ENCODE measurements around the gene GABPB2.
"Not testable (repeated sequence)": the region's sequence is repeated elsewhere in the genome, so short reads cannot be mapped to it uniquely, and the experiment has no call there.

GABPB2 gene

DNA sequence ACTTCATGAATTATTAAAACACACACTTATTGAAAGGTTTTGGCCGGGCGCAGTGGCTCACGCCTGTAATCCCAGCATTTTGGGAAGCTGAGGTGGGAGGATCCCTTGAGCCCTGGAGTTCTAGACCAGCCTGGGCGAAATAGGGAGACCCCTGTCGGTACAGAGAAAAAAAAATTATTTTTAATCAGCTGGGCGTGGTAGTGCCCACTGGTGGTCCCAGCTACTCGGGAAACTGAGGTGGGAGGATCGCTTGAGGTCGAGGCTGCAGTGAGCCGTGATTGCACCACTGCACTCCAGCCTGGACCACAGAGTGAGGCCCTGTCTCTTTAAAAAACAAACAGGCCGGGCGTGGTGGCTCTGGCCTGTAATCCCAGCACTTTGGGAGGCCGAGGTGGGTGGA lies 1.7 kb downstream of the GABPB2 start:
- H3K4me1 ChIP-seq (ENCODE audit: insufficient read depth, low read length): no peaks in the 10 kb centered on the region
- no peak overlapping the region for H3K9ac ChIP-seq (ENCODE audit: low read depth, low read length)
- no peaks in the 10 kb centered on the region for H3K9me3 ChIP-seq (ENCODE audit: control insufficient read depth, insufficient read depth, low read length)
- no peaks in the 10 kb centered on the region for H3K36me3 ChIP-seq (ENCODE audit: insufficient read depth, low read length)

DNA sequence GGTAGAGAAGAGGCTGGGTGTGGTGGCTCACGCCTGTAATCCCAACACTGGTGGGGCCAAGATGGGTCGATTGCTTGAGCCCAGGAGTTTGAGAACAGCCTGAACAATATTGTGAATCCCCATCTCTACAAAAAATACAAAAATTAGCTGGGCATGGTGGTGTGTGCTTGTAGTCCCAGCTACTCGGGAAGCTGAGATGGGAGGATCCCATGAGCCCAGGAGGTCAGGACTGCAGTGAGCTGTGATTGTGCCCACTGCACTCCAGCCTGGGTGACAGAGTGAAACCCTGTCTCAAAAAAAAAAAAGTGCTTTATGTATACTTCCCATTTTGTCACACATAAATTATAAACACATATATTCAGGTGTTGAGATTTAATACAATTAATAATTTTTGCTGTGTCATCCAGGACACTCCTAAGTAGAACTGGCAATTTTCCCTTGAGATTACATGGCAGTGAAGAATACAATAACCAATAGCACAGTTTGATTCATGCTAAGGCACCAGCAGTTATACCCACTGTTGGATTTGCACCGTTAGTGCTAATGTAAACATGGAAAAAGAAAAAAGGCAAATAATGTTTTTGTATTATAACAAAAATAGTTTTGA lies 15.5 kb downstream of the GABPB2 start:
- no peaks in the 10 kb centered on the region for H3K9me3 ChIP-seq (ENCODE audit: control insufficient read depth, insufficient read depth, low read length)

DNA sequence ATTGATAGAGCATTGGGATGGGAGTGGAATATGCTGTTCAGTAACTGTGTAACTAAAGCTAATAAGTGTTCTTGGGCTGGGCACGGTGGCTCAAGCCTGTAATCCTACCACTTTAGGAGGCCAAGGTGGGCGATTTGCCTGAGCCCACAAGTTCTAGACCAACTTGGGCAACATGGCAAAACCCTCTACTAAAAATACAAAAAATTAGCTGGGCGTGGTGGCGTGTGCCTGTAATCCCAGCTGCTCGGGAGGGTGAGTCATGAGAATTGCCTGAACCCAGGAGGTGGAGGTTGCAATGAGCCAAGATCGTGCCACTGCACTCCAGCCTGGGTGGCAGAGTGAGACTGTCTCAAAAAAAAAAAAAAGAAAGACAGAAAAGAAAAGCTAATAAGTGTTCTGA lies 26.9 kb downstream of the GABPB2 start:
- not testable (repeated sequence) for H3K9ac ChIP-seq (ENCODE audit: low read depth, low read length); H3K36me3 ChIP-seq (ENCODE audit: insufficient read depth, low read length); H3K4me1 ChIP-seq (ENCODE audit: insufficient read depth, low read length); H3K9me3 ChIP-seq (ENCODE audit: control insufficient read depth, insufficient read depth, low read length)

More for the DNA sequence above, 15.5 kb downstream of the GABPB2 start:
- H3K4me1 ChIP-seq (ENCODE audit: insufficient read depth, low read length): no peaks in the 10 kb centered on the region
- no peaks in the 10 kb centered on the region for H3K36me3 ChIP-seq (ENCODE audit: insufficient read depth, low read length)
- H3K9ac ChIP-seq (ENCODE audit: low read depth, low read length): no peak overlapping the region

DNA sequence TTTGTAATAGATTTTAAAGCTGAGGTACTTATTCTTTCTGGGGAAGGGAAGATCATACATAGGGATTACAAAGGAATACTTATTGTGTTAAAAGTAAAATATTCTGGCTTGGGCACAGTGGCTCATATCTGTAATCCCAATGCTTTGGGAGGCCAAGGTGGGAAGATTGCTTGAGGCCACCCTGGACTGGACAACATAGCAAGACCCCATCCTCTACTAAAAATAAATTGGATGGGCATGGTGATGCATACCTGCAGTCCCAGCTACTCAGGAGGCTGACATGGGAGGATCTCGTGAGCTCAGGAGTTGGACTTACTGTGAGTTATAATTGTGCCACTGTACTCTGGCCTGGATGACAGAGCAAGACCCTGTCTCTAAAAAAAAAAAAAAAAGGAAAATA lies 27.6 kb downstream of the GABPB2 start:
- no peaks in the 10 kb centered on the region for H3K4me1 ChIP-seq (ENCODE audit: insufficient read depth, low read length)
- H3K36me3 ChIP-seq (ENCODE audit: insufficient read depth, low read length): no peaks in the 10 kb centered on the region
- no peaks in the 10 kb centered on the region for H3K9me3 ChIP-seq (ENCODE audit: control insufficient read depth, insufficient read depth, low read length)
- H3K9ac ChIP-seq (ENCODE audit: low read depth, low read length): no peak overlapping the region

DNA sequence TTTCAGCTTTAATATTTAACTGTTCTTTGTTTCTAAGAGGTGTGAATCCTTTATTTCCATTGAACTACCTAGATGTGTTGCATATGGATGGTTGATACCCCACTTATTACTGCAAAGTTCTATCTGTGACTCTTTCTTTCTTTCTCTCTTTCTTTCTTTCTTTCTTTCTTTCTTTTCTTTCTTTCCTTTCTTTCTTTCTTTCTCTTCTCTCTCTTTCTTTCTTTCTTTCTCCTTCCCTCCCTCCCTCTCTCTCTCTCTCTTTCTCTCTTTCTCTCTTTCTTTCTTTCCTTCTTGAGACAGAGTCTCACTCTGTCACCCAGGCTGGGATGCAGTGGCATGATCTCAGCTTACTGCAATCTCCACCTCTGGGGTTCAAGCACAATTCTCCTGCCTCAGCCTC lies 34.1 kb downstream of the GABPB2 start:
- no peaks in the 10 kb centered on the region for H3K9me3 ChIP-seq (ENCODE audit: control insufficient read depth, insufficient read depth, low read length)
- H3K4me1 ChIP-seq (ENCODE audit: insufficient read depth, low read length): no peaks in the 10 kb centered on the region
- H3K36me3 ChIP-seq (ENCODE audit: insufficient read depth, low read length): no peaks in the 10 kb centered on the region
- H3K9ac ChIP-seq (ENCODE audit: low read depth, low read length): no peak overlapping the region

DNA sequence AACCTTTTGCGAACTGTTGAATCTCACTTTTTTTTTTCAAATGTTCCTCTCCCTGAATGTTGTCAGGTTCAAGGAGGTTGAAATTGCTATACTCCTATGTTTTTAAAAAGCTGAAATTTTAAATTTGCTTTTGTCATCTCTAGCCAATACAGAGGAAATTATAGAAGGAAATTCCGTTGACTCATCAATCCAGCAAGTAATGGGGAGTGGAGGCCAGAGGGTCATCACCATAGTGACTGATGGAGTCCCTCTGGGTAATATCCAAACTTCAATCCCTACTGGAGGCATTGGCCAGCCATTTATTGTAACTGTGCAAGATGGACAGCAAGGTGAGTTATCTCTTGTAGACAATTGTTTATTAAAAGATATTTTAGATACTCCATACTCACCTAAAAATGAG lies 36.3 kb downstream of the GABPB2 start:
- Histone ChIP-seq H3K36me3 (ENCODE audit: insufficient read depth, low read length) (no peaks in the 10 kb centered on the region), H3K9me3 (ENCODE audit: control insufficient read depth, insufficient read depth, low read length) (no peaks in the 10 kb centered on the region), H3K4me1 (ENCODE audit: insufficient read depth, low read length) (no peaks in the 10 kb centered on the region), H3K9ac (ENCODE audit: low read depth, low read length) (no peak overlapping the region)

DNA sequence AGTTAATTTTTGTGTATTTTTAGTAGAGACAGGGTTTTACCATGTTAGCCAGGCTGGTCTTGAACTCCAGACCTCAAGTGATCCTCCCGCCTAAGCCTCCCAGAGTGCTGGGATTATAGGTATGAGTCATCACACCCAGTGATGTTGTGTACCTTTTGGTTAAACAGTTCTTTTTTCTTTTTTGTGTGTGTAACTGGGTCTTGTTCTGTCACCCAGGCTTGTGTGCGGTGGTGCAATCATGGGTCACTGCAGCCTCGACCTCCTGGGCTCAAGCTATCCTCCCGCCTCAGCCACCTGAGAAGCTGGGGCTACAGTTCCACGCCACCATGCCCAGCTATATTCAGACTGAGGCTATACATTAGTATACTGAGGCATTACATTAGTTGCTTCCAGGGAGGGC lies 37.8 kb downstream of the GABPB2 start:
- Histone ChIP-seq H3K9me3 (ENCODE audit: control insufficient read depth, insufficient read depth, low read length) (no peaks in the 10 kb centered on the region), H3K36me3 (ENCODE audit: insufficient read depth, low read length) (no peaks in the 10 kb centered on the region), H3K4me1 (ENCODE audit: insufficient read depth, low read length) (no peaks in the 10 kb centered on the region), H3K9ac (ENCODE audit: low read depth, low read length) (no peak overlapping the region)

DNA sequence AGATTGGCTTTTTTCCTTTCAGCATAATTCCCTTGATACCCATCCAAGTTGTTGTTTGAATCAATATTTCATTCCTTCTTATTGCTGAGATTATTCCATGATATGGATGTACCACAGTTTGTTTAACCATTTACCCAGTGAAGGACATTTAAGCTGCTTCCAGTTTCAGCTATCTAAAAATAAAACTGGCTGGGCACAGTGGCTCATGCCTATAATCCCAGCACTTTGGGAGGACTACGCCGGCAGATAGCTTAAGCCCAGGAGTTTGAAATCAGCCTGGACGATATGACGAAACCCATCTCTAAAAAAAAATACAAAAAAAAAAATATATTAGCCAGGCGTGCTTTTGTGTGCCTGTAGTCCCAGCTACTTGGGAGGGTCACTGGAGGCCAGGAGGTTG lies 43.3 kb downstream of the GABPB2 start:
- H3K4me1 ChIP-seq (ENCODE audit: insufficient read depth, low read length): no peaks in the 10 kb centered on the region
- H3K36me3 ChIP-seq (ENCODE audit: insufficient read depth, low read length): no peaks in the 10 kb centered on the region
- H3K9ac ChIP-seq (ENCODE audit: low read depth, low read length): no peak overlapping the region
- no peaks in the 10 kb centered on the region for H3K9me3 ChIP-seq (ENCODE audit: control insufficient read depth, insufficient read depth, low read length)

DNA sequence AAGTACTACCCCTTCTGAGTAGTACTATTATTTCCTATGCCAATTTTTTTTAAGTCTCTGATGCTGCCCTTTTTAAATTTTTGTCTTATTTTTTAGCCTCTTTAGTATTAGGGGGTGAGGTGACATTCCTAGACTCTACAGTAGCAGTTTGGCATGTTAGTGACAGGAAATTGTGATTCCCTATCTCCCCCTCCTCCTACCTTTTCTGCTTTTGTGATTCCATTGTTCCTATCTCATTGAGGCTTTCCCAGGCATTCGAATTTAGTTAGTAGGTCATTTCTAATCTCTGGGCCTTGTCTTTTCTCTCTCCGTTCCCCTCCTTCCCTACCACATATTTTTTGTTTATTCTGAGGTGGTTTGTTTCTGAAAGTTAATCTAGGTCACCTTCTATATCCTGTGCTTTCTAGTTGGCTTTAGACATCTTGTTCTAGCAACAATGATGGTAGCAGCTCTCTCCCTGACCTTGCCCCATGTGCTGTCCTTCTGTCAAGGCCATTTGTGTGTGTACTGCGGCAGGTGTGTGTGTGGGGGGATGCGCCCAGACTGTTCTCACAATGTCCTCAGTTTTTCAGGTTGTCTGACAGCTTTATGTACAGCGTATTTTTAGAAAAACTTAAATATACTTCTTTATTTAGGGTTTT lies 54.3 kb downstream of the GABPB2 start:
- Histone ChIP-seq H3K4me1 (ENCODE audit: insufficient read depth, low read length) (peaks cover 13% of the 10 kb centered on the region), H3K36me3 (ENCODE audit: insufficient read depth, low read length) (no peaks in the 10 kb centered on the region), H3K9me3 (ENCODE audit: control insufficient read depth, insufficient read depth, low read length) (no peaks in the 10 kb centered on the region), H3K9ac (ENCODE audit: low read depth, low read length) (no peak overlapping the region)

DNA sequence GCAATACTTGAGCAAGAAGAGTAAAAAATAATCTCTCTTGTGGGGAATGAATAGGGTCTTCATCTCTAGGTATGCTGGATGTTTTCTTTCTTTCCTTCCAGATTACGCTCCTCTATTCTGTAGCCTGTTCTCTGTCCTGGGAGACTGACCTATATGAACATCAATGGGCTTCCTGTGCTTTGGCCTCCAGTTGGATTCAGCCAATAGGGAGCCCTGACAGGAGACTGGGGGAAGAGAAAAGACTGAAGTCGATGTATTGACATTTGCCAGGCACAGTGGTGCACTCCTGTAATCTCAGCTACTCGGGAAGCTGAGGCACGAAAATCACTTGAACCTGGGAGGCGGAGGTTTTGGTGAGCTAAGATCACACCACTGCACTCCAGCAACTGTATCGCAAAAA lies 58.2 kb downstream of the GABPB2 start:
- Histone ChIP-seq H3K9ac (ENCODE audit: low read depth, low read length) (no peak overlapping the region), H3K36me3 (ENCODE audit: insufficient read depth, low read length) (no peaks in the 10 kb centered on the region), H3K9me3 (ENCODE audit: control insufficient read depth, insufficient read depth, low read length) (no peaks in the 10 kb centered on the region), H3K4me1 (ENCODE audit: insufficient read depth, low read length) (peaks cover 19% of the 10 kb centered on the region)

DNA sequence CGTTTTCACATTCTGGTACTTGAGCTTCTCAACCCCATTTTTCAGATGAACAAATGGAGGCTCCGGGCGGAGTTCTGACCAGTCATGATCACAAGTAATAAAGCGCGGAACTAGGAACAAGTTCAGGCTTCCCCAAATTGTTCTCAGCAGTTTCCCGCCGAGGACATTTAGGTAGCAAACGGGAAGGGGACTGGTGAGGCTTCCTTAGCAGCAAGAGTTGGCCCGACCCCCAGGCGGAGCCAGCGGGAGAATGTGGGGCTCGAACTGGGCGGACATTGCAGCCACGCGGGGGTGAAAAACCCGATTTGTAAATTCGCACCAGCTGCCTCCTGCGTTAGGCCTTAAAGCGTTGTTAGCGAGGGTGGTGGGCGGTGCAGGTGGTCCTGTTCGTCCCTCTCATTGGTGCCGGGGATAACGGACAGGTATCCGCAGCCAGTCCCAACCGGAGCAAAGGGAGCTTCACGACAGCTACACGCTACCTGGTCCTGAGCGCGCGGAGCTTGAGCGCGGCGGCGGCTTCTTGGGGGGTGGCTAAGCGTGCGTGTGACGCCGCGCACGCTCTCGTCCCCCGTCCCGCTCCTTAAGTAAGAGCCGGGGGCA lies 60.5 kb downstream of the GABPB2 start:
- peak overlapping the region; percentile 77 for H3K9ac ChIP-seq (ENCODE audit: low read depth, low read length)
- H3K9me3 ChIP-seq (ENCODE audit: control insufficient read depth, insufficient read depth, low read length): no peaks in the 10 kb centered on the region
- H3K36me3 ChIP-seq (ENCODE audit: insufficient read depth, low read length): no peaks in the 10 kb centered on the region; the same call in 1 of the 2 replicates
- H3K4me1 ChIP-seq (ENCODE audit: insufficient read depth, low read length): peaks cover 7% of the 10 kb centered on the region

DNA sequence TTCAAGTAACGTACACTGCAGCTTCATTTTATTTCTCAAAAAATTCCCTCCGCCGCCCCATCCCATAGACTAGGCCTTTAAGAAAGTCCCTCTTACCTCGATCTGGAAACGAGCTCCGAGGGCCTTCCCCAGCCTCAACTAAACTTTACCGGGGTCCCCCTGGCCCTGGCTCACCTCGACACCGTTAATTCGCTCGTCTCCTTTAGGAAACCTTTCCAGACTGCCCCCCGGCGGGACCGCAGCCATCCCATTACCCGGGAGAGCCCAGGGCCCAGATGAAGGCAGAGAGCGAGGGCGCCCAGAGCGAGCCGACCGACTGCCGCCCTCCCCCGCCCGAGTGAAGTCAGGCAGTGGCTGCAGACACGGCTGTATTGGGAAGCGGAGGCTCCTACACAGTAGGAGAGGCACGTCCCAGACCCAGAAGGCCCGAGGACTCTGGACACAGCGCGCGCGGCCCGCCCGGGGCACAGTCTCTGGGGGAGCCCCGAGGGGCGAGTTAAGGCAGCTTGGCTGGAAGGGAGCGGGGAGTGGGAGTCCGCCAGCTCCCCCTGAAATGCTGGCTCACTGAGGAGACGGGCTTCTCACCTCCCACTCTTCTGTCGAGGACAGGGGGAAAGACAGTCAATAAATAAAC lies 61.3 kb downstream of the GABPB2 start:
- peaks cover 6% of the 10 kb centered on the region; the same call in 1 of the 2 replicates for H3K4me1 ChIP-seq (ENCODE audit: insufficient read depth, low read length)
- peak overlapping the region; percentile 77 for H3K9ac ChIP-seq (ENCODE audit: low read depth, low read length)
- no peaks in the 10 kb centered on the region for H3K9me3 ChIP-seq (ENCODE audit: control insufficient read depth, insufficient read depth, low read length)
- no peaks in the 10 kb centered on the region; the same call in 1 of the 2 replicates for H3K36me3 ChIP-seq (ENCODE audit: insufficient read depth, low read length)

DNA sequence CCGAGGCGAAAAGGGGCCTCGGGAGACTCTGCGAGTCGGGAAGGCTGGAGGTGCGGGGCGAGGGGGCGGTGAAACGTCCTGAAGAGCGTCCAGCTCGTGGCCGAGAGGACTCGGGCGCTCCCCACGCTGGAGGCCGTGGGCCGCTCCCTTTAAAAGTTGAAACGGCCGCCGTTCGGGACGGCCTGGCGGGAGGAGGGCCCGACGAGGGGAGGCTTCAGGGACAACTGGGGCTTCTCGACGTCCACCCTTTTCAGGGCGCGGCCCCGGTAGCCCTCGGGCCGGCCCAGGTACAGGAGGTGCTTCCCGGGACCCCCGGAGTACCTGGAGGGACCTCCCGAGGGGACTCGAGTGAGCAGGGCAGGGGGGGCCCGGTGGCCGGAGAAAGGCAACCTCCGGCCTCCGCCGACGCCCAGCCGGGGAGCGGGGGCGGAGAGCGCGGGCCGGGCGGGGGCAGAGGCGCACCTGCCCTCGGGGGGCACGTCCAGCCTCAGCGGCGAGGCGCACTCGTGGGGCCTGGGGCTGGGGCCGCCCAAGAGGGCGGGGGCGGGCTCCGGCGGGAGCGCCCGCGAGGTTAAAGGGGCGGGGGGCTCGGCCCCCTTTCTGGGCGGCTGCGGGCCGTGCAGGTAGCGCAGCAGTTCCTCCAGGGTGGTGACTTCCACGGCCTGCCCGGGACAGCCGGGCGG lies 61.9 kb downstream of the GABPB2 start:
- peaks cover 6% of the 10 kb centered on the region; the same call in 1 of the 2 replicates for H3K4me1 ChIP-seq (ENCODE audit: insufficient read depth, low read length)
- no peaks in the 10 kb centered on the region; the same call in 1 of the 2 replicates for H3K36me3 ChIP-seq (ENCODE audit: insufficient read depth, low read length)
- no peaks in the 10 kb centered on the region for H3K9me3 ChIP-seq (ENCODE audit: control insufficient read depth, insufficient read depth, low read length)
- peak overlapping the region; percentile 77 for H3K9ac ChIP-seq (ENCODE audit: low read depth, low read length)

DNA sequence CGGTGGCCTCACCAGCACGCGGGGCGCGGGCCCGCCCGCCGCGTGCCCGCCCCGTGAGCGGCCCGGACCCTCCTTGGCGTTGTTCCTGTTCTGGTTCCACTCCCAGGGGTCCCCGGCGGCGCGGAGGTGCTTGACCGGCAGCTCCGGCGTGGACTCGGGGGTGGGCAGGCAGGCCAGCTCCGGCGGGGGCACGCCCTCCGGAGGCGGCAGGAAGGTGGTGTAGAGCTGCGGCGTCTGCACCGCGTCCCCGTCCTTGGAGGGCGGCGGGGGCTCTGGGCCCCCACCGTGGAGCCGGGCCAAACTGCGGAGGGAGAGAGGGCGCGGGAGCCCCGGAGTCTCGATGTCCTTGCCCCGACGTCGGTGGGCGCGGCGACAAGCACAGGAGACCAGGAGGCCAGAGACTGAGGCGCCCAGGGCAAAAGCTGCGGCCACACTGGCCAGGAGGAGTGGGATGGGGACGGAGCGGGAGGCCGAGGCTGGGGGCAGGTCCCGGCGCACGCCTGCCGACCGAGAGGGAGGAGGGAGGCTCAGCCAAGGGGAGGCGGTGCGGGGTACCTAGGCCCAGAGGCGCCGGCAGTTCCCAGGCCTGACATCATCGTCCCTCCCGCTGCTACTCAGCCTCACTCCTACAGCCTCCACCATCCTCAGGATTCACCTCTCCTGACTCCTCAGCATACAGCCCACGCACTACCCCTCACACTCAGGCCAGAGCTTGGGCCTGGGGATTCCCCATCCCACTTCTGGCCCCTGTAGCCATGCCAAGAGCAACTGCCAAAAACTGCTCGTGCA lies 62.7 kb downstream of the GABPB2 start:
- Histone ChIP-seq H3K36me3 (ENCODE audit: insufficient read depth, low read length) (no peaks in the 10 kb centered on the region; the same call in 1 of the 2 replicates), H3K9ac (ENCODE audit: low read depth, low read length) (peak overlapping the region; percentile 77), H3K9me3 (ENCODE audit: control insufficient read depth, insufficient read depth, low read length) (no peaks in the 10 kb centered on the region), H3K4me1 (ENCODE audit: insufficient read depth, low read length) (peaks cover 6% of the 10 kb centered on the region; the same call in 1 of the 2 replicates)

Data from ES-I3 (cell line).